ENCODE results near the gene CDK14. TPM values are rescaled to one million over a fixed set of nuclear protein-coding genes. Genes with fewer than 3 reads are reported as not detected.

CDK14 gene
- total RNA-seq, 1 experiment from 2014 or later, result 57.9 TPM

GRCh38 chr7:90706072-90706716 lies 110.1 kb downstream of the CDK14 start (continued):
- TF ChIP-seq ZNF532 (CRISPR knock-in tag; IDR thresholded peaks at IDR 0.05; ENCODE audit: borderline replicate concordance), result no peak
- no peak for TF ChIP-seq FOXP1 (CRISPR knock-in tag; IDR thresholded peaks at IDR 0.05; ENCODE audit: borderline replicate concordance)
- no peak for TF ChIP-seq TCF7 (CRISPR knock-in tag; IDR thresholded peaks at IDR 0.05; ENCODE audit: low read depth)
- TF ChIP-seq FOXJ3 (CRISPR knock-in tag; IDR thresholded peaks at IDR 0.05; ENCODE audit: borderline replicate concordance), result no peak
- no peak for TF ChIP-seq ZSCAN18 (CRISPR knock-in tag; IDR thresholded peaks at IDR 0.05)

- TF ChIP-seq ZBTB43 (CRISPR knock-in tag; IDR thresholded peaks at IDR 0.05) (no peak), ZNF416 (CRISPR knock-in tag; IDR thresholded peaks at IDR 0.05) (no peak), NFE2L1 (CRISPR knock-in tag; IDR thresholded peaks at IDR 0.05) (peak; percentile 98), ATF3 (CRISPR knock-in tag; conservative IDR thresholded peaks at IDR 0.05) (no peak), MAX (CRISPR knock-in tag; IDR thresholded peaks at IDR 0.05) (0 out of 2 replicates have a peak, but pooled peaks have one; percentile 36), MYBL2 (CRISPR knock-in tag; IDR thresholded peaks at IDR 0.05) (no peak), STAT6 (CRISPR knock-in tag; conservative IDR thresholded peaks at IDR 0.05; ENCODE audit: low read depth) (no peak), CTCF (IDR thresholded peaks at IDR 0.05) (peak; percentile 80)
- Mint-ChIP-seq H3K4me1 (peaks cover 71% of the 10 kb centered on the region), H3K36me3 (peaks cover 8% of the 10 kb centered on the region), H3K9me3 (peaks cover 7% of the 10 kb centered on the region), H3K27me3 (ENCODE audit: low read depth) (no peaks in the 10 kb centered on the region), H3K4me3 (no peak overlapping the region), H3K27ac (no peak overlapping the region; the same call in 1 of the 2 replicates)
- ATAC-seq (peak; percentile 78), DNase-seq (ENCODE audit: low spot score) (peak; percentile 42)
- ChIA-PET CTCF (interaction anchor here (0.6 to 2.3 kb wide), 10 partner anchors 11 to 381 kb away, joined by 3 to 16 read pairs (median 3); no protein-coding TSS in a partner anchor), POLR2A (no interaction called here)
Observed at GRCh38 chr7:90708841-90709317, 112.8 kb downstream of the CDK14 start.
